Measurements from ENCODE around the gene CYB561. TPM values are rescaled to one million over a fixed set of nuclear protein-coding genes. Genes with fewer than 3 reads are reported as not detected.
A peak's percentile ranks its signal among the peaks of the same experiment; 100 is the strongest.

Gene CYB561
- total and polyA plus RNA-seq, 2 donors (not counting 1 experiment from before 2014, with no cell fraction given) = 3.5 to 4.9 TPM

DNA sequence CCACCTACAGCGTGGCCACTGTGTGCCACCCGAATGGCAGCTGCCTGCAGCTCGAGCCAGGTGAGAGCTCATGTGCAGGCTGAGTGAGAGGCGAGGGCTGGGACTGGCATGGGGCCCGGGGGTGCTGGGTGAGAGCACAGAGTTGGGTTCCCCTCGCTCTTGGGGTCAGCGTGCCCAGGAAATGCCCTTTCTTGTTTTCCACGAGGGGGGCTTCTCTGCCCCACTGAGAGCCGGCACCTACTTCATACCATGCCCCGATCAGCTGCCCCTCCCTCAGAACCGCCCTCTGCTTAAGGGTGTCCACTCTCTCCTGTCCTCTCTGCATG, 40.9 kb upstream of the CYB561 start:
- Histone ChIP-seq H3K27me3 (replicated peaks in 1 of 4; ENCODE audit: control extremely low read depth in 1 of 4, control insufficient read depth in 3 of 4, insufficient read depth in 4 of 4, low read length in 3 of 4) (peaks cover 0 to 4% (median 0%) of the 10 kb centered on the region in 4 experiments), H3K79me2 (ENCODE audit: control insufficient read depth, insufficient read depth, low read length) (no peaks in the 10 kb centered on the region), H3K4me3 (ENCODE audit: control extremely low read depth in 1 of 5, extremely low read depth in 1 of 5, insufficient read depth in 1 of 5, low read depth in 2 of 5, low read length in 4 of 5) (no peak overlapping the region), H3K4me1 (ENCODE audit: control insufficient read depth in 2 of 2, insufficient read depth in 2 of 2, low read length in 2 of 2) (peaks cover 0 to 10% of the 10 kb centered on the region in 2 donors), H3K36me3 (replicated peaks in 1 of 2; ENCODE audit: control extremely low read depth in 1 of 2, control insufficient read depth in 1 of 2, extremely low read depth in 1 of 2, insufficient read depth in 2 of 2, low read length in 1 of 2) (no peaks in the 10 kb centered on the region), H2AFZ (ENCODE audit: insufficient read depth, low read depth, low read length, poor library complexity, severe bottlenecking) (no peak overlapping the region), H3K9ac (ENCODE audit: low read length) (no peak overlapping the region), H3K9me3 (ENCODE audit: control extremely low read depth in 1 of 3, control insufficient read depth in 2 of 3, insufficient read depth in 1 of 3, low read length in 2 of 3) (no peaks in the 10 kb centered on the region), H3K4me2 (replicated peaks; ENCODE audit: low read depth, low read length, poor library complexity, severe bottlenecking) (peak overlapping the region; percentile 33), H4K20me1 (ENCODE audit: control insufficient read depth, insufficient read depth, low read length, poor library complexity, severe bottlenecking) (no peaks in the 10 kb centered on the region), H3K27ac (ENCODE audit: low read length in 2 of 2) (no peak overlapping the region)
- intact Hi-C loops (cut with micrococcal nuclease) = no loop called here
- DNase-seq (no peak), ATAC-seq (ENCODE audit: low read depth) (no peak)
- Mint-ChIP-seq H3K9me3 (ENCODE audit: insufficient read depth) (no peaks in the 10 kb centered on the region), H3K27me3 (peaks cover 13% of the 10 kb centered on the region), H3K27ac (no peak overlapping the region), H3K4me3 (peak overlapping the region; percentile 13), H3K4me1 (peaks cover 11% of the 10 kb centered on the region)
- TF ChIP-seq, protein P1, sequence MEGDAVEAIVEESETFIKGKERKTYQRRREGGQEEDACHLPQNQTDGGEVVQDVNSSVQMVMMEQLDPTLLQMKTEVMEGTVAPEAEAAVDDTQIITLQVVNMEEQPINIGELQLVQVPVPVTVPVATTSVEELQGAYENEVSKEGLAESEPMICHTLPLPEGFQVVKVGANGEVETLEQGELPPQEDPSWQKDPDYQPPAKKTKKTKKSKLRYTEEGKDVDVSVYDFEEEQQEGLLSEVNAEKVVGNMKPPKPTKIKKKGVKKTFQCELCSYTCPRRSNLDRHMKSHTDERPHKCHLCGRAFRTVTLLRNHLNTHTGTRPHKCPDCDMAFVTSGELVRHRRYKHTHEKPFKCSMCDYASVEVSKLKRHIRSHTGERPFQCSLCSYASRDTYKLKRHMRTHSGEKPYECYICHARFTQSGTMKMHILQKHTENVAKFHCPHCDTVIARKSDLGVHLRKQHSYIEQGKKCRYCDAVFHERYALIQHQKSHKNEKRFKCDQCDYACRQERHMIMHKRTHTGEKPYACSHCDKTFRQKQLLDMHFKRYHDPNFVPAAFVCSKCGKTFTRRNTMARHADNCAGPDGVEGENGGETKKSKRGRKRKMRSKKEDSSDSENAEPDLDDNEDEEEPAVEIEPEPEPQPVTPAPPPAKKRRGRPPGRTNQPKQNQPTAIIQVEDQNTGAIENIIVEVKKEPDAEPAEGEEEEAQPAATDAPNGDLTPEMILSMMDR (IDR thresholded peaks at IDR 0.05) = no peak
- no peak for TF ChIP-seq EZH2 (IDR thresholded peaks at IDR 0.05; ENCODE audit: borderline replicate concordance, insufficient read depth, low read depth, low read length, poor library complexity, severe bottlenecking)
- ChIA-PET POLR2A (no interaction called here), CTCF (interaction anchor here (0.7 to 1.6 kb wide), 3 partner anchors 8 to 80 kb away, joined by 3 to 6 read pairs (median 4); no protein-coding TSS in a partner anchor)
- WGBS (ENCODE audit: insufficient coverage) = 96% methylated on average over 11 of the region's 11 CpGs

DNA sequence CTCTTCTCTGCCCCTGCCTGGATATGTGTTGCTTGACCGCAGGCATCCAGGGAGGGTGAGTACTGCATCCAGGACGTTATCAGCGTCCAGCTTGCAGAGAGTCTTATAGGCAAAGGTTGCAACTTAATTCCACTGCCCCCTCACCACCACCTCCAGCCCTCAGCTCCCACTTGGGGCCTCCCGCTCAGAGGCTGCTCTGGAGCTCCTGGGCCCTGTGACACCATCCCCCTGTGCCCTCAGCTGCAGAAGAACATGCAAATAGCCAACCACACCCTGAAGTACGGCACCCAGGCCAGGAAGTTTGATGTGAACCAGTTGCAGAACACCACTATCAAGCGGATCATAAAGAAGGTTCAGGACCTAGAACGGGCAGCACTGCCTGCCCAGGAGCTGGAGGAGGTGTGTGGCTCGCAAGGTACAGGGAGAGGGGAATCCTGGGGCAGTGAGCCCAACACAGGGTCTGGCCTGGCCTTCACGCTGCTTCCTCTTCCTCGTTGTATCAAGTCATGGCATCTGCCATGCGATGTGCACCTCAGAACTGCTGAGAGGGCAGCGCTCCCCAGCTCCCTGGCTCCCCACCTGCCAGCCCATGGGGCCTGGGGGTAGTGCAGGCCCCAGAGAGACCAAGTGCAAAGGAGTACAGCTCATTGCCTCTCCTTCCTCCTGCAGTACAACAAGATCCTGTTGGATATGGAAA, 40.4 kb upstream of the CYB561 start:
- peak overlapping the region; percentile 46 for H3K27ac Mint-ChIP-seq
- TF ChIP-seq, protein P1 (IDR thresholded peaks at IDR 0.05) = no peak
- TF ChIP-seq EZH2 (IDR thresholded peaks at IDR 0.05; ENCODE audit: borderline replicate concordance, insufficient read depth, low read depth, low read length, poor library complexity, severe bottlenecking) = no peak
- POLR2A ChIA-PET = no interaction called here
- ATAC-seq (ENCODE audit: low read depth) (no peak), DNase-seq (no peak)
- H3K36me3 ChIP-seq (replicated peaks in 1 of 2; ENCODE audit: control extremely low read depth in 1 of 2, control insufficient read depth in 1 of 2, extremely low read depth in 1 of 2, insufficient read depth in 2 of 2, low read length in 1 of 2) = no peaks in the 10 kb centered on the region
- H3K27ac ChIP-seq (ENCODE audit: low read length in 2 of 2) = no peak overlapping the region
- H3K9me3 Mint-ChIP-seq (ENCODE audit: insufficient read depth) = no peaks in the 10 kb centered on the region
- CTCF ChIA-PET = interaction anchor here (1.6 kb wide), 2 partner anchors 7 to 61 kb away, joined by 4 to 6 read pairs; no protein-coding TSS in a partner anchor
- peaks cover 11% of the 10 kb centered on the region for H3K4me1 Mint-ChIP-seq
- 84% methylated on average over 12 of the region's 12 CpGs for WGBS (ENCODE audit: insufficient coverage)
- no peak overlapping the region for H3K9ac ChIP-seq (ENCODE audit: low read length)
- H3K27me3 ChIP-seq (replicated peaks in 1 of 4; ENCODE audit: control extremely low read depth in 1 of 4, control insufficient read depth in 3 of 4, insufficient read depth in 4 of 4, low read length in 3 of 4) = peaks cover 0 to 4% (median 0%) of the 10 kb centered on the region in 4 experiments
- H4K20me1 ChIP-seq (ENCODE audit: control insufficient read depth, insufficient read depth, low read length, poor library complexity, severe bottlenecking) = no peaks in the 10 kb centered on the region
- H3K9me3 ChIP-seq (ENCODE audit: control extremely low read depth in 1 of 3, control insufficient read depth in 2 of 3, insufficient read depth in 1 of 3, low read length in 2 of 3) = no peaks in the 10 kb centered on the region
- H3K4me3 ChIP-seq (ENCODE audit: control extremely low read depth in 1 of 5, extremely low read depth in 1 of 5, insufficient read depth in 1 of 5, low read depth in 2 of 5, low read length in 4 of 5) = no peak overlapping the region
- peak overlapping the region; percentile 33 for H3K4me2 ChIP-seq (replicated peaks; ENCODE audit: low read depth, low read length, poor library complexity, severe bottlenecking)
- H3K4me1 ChIP-seq (ENCODE audit: control insufficient read depth in 2 of 2, insufficient read depth in 2 of 2, low read length in 2 of 2) = peaks cover 0 to 10% of the 10 kb centered on the region in 2 donors
- H2AFZ ChIP-seq (ENCODE audit: insufficient read depth, low read depth, low read length, poor library complexity, severe bottlenecking) = peak overlapping the region; percentile 33
- peak overlapping the region; percentile 13 for H3K4me3 Mint-ChIP-seq
- intact Hi-C loops (cut with micrococcal nuclease) = no loop called here
- peaks cover 13% of the 10 kb centered on the region for H3K27me3 Mint-ChIP-seq
- H3K79me2 ChIP-seq (ENCODE audit: control insufficient read depth, insufficient read depth, low read length) = no peaks in the 10 kb centered on the region
